ENCODE results near the gene ITPR1.

- TF ChIP-seq, protein P1, sequence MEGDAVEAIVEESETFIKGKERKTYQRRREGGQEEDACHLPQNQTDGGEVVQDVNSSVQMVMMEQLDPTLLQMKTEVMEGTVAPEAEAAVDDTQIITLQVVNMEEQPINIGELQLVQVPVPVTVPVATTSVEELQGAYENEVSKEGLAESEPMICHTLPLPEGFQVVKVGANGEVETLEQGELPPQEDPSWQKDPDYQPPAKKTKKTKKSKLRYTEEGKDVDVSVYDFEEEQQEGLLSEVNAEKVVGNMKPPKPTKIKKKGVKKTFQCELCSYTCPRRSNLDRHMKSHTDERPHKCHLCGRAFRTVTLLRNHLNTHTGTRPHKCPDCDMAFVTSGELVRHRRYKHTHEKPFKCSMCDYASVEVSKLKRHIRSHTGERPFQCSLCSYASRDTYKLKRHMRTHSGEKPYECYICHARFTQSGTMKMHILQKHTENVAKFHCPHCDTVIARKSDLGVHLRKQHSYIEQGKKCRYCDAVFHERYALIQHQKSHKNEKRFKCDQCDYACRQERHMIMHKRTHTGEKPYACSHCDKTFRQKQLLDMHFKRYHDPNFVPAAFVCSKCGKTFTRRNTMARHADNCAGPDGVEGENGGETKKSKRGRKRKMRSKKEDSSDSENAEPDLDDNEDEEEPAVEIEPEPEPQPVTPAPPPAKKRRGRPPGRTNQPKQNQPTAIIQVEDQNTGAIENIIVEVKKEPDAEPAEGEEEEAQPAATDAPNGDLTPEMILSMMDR (IDR thresholded peaks at IDR 0.05): no peak
- TF ChIP-seq POLR2A (IDR thresholded peaks at IDR 0.05): no peak
Observed at GRCh38 chr3:4849739-4850138, 356.6 kb downstream of the ITPR1 start.

All from thyroid gland (tissue), 4 donors.